Pancreas (tissue), 10 donors: ENCODE measurements around the gene CCDC78. TPM values are rescaled to one million over a fixed set of nuclear protein-coding genes. Genes with fewer than 3 reads are reported as not detected.
A peak's percentile ranks its signal among the peaks of the same experiment; 100 is the strongest.

Experiments
- ATAC-seq, 4 donors: fragments of 200-7000 bp; cut with Tn5 transposase; one replicate each; pipeline versions ENCODE4 v1.8.0 to v1.9.1; 2020; ENCODE audit warnings: mild to moderate bottlenecking in 4 of 4, moderate library complexity in 4 of 4
- DNase-seq, 6 donors: peaks; one replicate each; pipeline ENCODE4 v3.0.0-alpha.2; 2020
- FAIRE-seq: peaks from 2 replicates; lab custom pipeline; 2012; peaks lifted over from hg19 to GRCh38; lab: Jason Lieb, UNC
- H3K27ac ChIP-seq, 4 donors: fragments of 200-600 bp; sonication (generic); 1 replicate in 3 of 4; 2 replicates in 1 of 4; pipeline versions ENCODE4 v1.5.0 to v1.8.0; 2020
- H3K27me3 ChIP-seq, 4 donors: fragments of 200-600 bp; one replicate each; pipeline ENCODE4 v1.8.0; 2021
- H3K36me3 ChIP-seq, 3 donors: fragments of 200-600 bp; sonication (generic) in 1 of 3; one replicate each; pipeline versions ENCODE4 v1.5.0 to v1.8.0; 2020 to 2021
- H3K4me1 ChIP-seq, 3 donors: fragments of 200-600 bp; one replicate each; pipeline ENCODE4 v1.8.0; 2021
- H3K4me3 ChIP-seq, 4 donors: fragments of 200-600 bp; sonication (generic) in 2 of 4; one replicate each; pipeline versions ENCODE4 v1.5.0 to v1.8.0; 2020 to 2021
- H3K9me3 ChIP-seq, 4 donors: fragments of 200-600 bp; one replicate each; pipeline ENCODE4 v1.8.0; 2021
- CTCF ChIP-seq, 4 donors: fragments of 200-600 bp; sonication (generic) in 3 of 4; IDR thresholded peaks; one replicate each; pipeline versions ENCODE4 v1.5.0 to v1.8.0; 2021; ENCODE audit warnings: antibody characterized with exemption in 4 of 4
- WGBS, 2 donors: extraction: QIAGEN DNeasy Blood & Tissue Kit; methylation state at CpG; one replicate each; pipeline ENCODE4 v1.1.7; 2013; 5-methylcytosine and 5-hydroxymethylcytosine counted together
- intact Hi-C, 3 donors: fragments of 100-400 bp; cut with DNase I; formaldehyde crosslinking; loops; one replicate each; pipeline versions ENCODE4 v1.11.1 to v1.14.2; 2022
- polyA plus RNA-seq, 2 donors: library from polyadenylated mRNA; stranded (reverse); fragments of 200-250 nt; gene quantifications; one replicate each; pipeline ENCODE4 v1.2.3, GENCODE V29; 2013
- total RNA-seq, 6 donors: library from RNA; stranded (reverse); fragmentation: NEBNext Ultra II Directional in 4 of 6; extraction: Animal tissue kit (Norgen Biotek cat#: 25700) in 4 of 6; gene quantifications; one replicate each; pipeline versions ENCODE4 v1.2.1 to v1.2.4, GENCODE V29; 2021 to 2023
- donor health status: healthy with polysubstance abuse.
- donor health status: DM: no; HTN: no; CAD: no; lungs with moderate emphysema.
- donor health status: DM: no; HTN: no; CAD: no.
- donor health status: control.
- donor health status: control.
- donor health status: Bipolar disorder and iron deficiency.
- donor health status: DM: yes; HTN: yes; CAD: no.
- donor health status: DM: no; HTN: no; CAD: no.
- donor health status: DM: no; HTN: no; CAD: no.
- donor health status: DM: yes; HTN: yes; CAD: no.

The CCDC78 gene
- total and polyA plus RNA-seq, 8 donors, result 0.16 to 7.7 (median 0.46) TPM

- Histone ChIP-seq H3K4me1 (no peaks in the 10 kb centered on the region), H3K36me3 (no peaks in the 10 kb centered on the region), H3K27ac (no peak overlapping the region), H3K9me3 (no peaks in the 10 kb centered on the region), H3K27me3 (no peaks in the 10 kb centered on the region), H3K4me3 (no peak overlapping the region)
- WGBS, 2 donors, result 48 to 62% methylated on average over 20 of the region's 20 CpGs
- TF ChIP-seq CTCF (IDR thresholded peaks at IDR 0.05), result no peak
- ATAC-seq (no peak), DNase-seq (no peak), FAIRE-seq (no peak)
- intact Hi-C loops, result no loop called here
Observed at GRCh38 chr16:764184-764750, 38.0 kb upstream of the CCDC78 start.

- no peak overlapping the region for H3K27ac ChIP-seq
- no peak for ATAC-seq
- H3K27me3 ChIP-seq, result no peaks in the 10 kb centered on the region
- intact Hi-C loops, result no loop called here
- no peak overlapping the region for H3K4me3 ChIP-seq
- WGBS, 2 donors, result 52 to 63% methylated on average over 19 to 21 of the region's 21 CpGs
- FAIRE-seq, result no peak
- H3K9me3 ChIP-seq, result no peaks in the 10 kb centered on the region
- H3K4me1 ChIP-seq, result no peaks in the 10 kb centered on the region
- DNase-seq, result peak in 1 of 6 donors; percentile 51
- no peaks in the 10 kb centered on the region for H3K36me3 ChIP-seq
- TF ChIP-seq CTCF (IDR thresholded peaks at IDR 0.05), result no peak
Observed at GRCh38 chr16:763369-764183, 37.3 kb upstream of the CCDC78 start.

GRCh38 chr16:762595-763268 lies 36.5 kb upstream of the CCDC78 start:
- no peak for FAIRE-seq
- Histone ChIP-seq H3K9me3 (no peaks in the 10 kb centered on the region), H3K27me3 (no peaks in the 10 kb centered on the region), H3K36me3 (no peaks in the 10 kb centered on the region), H3K4me3 (no peak overlapping the region), H3K4me1 (no peaks in the 10 kb centered on the region), H3K27ac (no peak overlapping the region)
- no peak for TF ChIP-seq CTCF (IDR thresholded peaks at IDR 0.05)
- no peak for ATAC-seq
- intact Hi-C loops, result no loop called here
- 47 to 65% methylated on average over 17 of the region's 17 CpGs for WGBS, 2 donors
- peak in 1 of 6 donors; percentile 26 for DNase-seq

GRCh38 chr16:761625-762513 lies 35.6 kb upstream of the CCDC78 start:
- H3K27ac ChIP-seq, result no peak overlapping the region
- TF ChIP-seq CTCF (IDR thresholded peaks at IDR 0.05), result no peak
- no peaks in the 10 kb centered on the region for H3K36me3 ChIP-seq
- H3K9me3 ChIP-seq, result no peaks in the 10 kb centered on the region
- FAIRE-seq, result no peak
- intact Hi-C loops, result no loop called here
- ATAC-seq, result no peak
- no peaks in the 10 kb centered on the region for H3K27me3 ChIP-seq
- no peaks in the 10 kb centered on the region for H3K4me1 ChIP-seq
- WGBS, 2 donors, result 54 to 66% methylated on average over 22 of the region's 22 CpGs
- DNase-seq, result peak in 2 of 6 donors; percentile 14 to 65
- H3K4me3 ChIP-seq, result no peak overlapping the region
